K562 (cell line): ENCODE measurements around the gene CAPN7.

Experiments
- CBFB ChIP-seq: sonication (generic); formaldehyde crosslinking; IDR thresholded peaks from 2 replicates; pipeline ENCODE4 v1.4.0; 2020; ENCODE audit warnings: mild to moderate bottlenecking, missing genetic modification reagents
- CBX2 ChIP-seq: fragments of 200-600 bp; sonication (generic); IDR thresholded peaks from one replicate; pipeline ENCODE4 v1.6.1; 2012; ENCODE audit warnings: mild to moderate bottlenecking, low read length, inconsistent platforms; ENCODE audit not compliant: insufficient read depth, poor library complexity, severe bottlenecking
- CTCF ChIP-seq, 3 experiments: IDR thresholded peaks in 2 of 3; conservative IDR thresholded peaks in 1 of 3; 2 replicates each; pipeline ENCODE4 v1.5.1; 2011 to 2012; ENCODE audit warnings: low read length in 3 of 3, mild to moderate bottlenecking in 3 of 3, control low read depth in 2 of 3, improper control_type of control experiment in 1 of 3, inconsistent platforms in 1 of 3, low read depth in 1 of 3, mixed read lengths in 1 of 3, moderate library complexity in 1 of 3; ENCODE audit not compliant: insufficient read depth in 2 of 3
- JUND ChIP-seq, 2 experiments: IDR thresholded peaks; 2 replicates in 1 of 2; 3 replicates in 1 of 2; pipeline ENCODE4 v1.6.1; 2011; ENCODE audit warnings: borderline replicate concordance in 2 of 2, low read depth in 2 of 2, low read length in 2 of 2, improper control_type of control experiment in 1 of 2, missing biosample characterization in 1 of 2, missing genetic modification characterization in 1 of 2, missing genetic modification reagents in 1 of 2
- MAFF ChIP-seq: IDR thresholded peaks from 2 replicates; pipeline ENCODE4 v1.6.1; 2012; ENCODE audit warnings: low read length, improper control_type of control experiment
- PHTF2 ChIP-seq: fragments of 250-450 bp; sonication (Bioruptor Pico); IDR thresholded peaks from 2 replicates; pipeline ENCODE4 v1.5.0; 2021; ENCODE audit warnings: mild to moderate bottlenecking
- SIN3A ChIP-seq, 2 experiments: fragments of 150-350 bp in 1 of 2; IDR thresholded peaks; 2 replicates each; pipeline ENCODE4 v1.6.1; 2011 to 2016; ENCODE audit warnings: borderline replicate concordance in 2 of 2, low read depth in 2 of 2, low read length in 2 of 2, mild to moderate bottlenecking in 2 of 2, moderate library complexity in 2 of 2; ENCODE audit not compliant: control insufficient read depth in 1 of 2
- SP1 ChIP-seq: sonication (generic); formaldehyde crosslinking; IDR thresholded peaks from 2 replicates; pipeline ENCODE4 v1.8.1; 2022; ENCODE audit warnings: mild to moderate bottlenecking, missing genetic modification reagents
- TCF7L2 ChIP-seq: fragments of 150-350 bp; IDR thresholded peaks from 2 replicates; pipeline ENCODE4 v1.6.1; 2016; ENCODE audit warnings: low read depth, mild to moderate bottlenecking, low read length, moderate library complexity

DNA sequence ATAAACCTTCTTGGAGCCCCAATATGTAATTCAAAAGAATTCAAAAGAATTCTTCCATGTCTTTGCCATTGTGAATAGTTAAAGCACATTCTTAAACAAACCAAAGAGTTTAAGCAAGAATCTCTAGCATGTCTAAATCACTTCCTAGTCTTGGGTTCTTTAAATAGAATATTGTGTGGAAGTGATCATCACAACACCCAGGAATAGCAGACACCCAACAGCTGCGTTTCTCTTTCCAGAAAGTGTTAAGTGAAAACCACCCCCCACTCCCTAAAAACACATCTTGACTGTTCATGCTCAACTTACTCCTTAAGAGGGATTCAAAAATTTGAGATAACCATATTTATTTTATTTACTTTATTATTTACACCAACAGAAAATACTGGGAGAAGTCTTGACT is 24.1 kb upstream of the CAPN7 start:
- TF ChIP-seq PHTF2 (no peak), TCF7L2 (no peak), CTCF (IDR thresholded peaks at IDR 0.05 in 2 of 3, conservative IDR thresholded peaks at IDR 0.05 in 1 of 3; ENCODE audit: insufficient read depth in 2 of 3, low read depth in 1 of 3, low read length in 3 of 3) (no peak), SIN3A (IDR thresholded peaks at IDR 0.05; ENCODE audit: borderline replicate concordance in 2 of 2, control insufficient read depth in 1 of 2, low read depth in 2 of 2, low read length in 2 of 2) (no peak), MAFF (no peak), SP1 (CRISPR knock-in tag) (no peak), JUND (IDR thresholded peaks at IDR 0.05; ENCODE audit: borderline replicate concordance, low read depth, low read length) (no peak), JUND (tag; IDR thresholded peaks at IDR 0.05; ENCODE audit: borderline replicate concordance, low read depth, low read length) (no peak), CBX2 (no peak), CBFB (CRISPR knock-in tag) (no peak)
